ENCODE measurements around the gene SUGCT.

The SUGCT gene

GRCh38 chr7:40483630-40484029 is 348.8 kb downstream of the SUGCT start:
- DNase-seq, result no peak

GRCh38 chr7:40489844-40490602 is 355.2 kb downstream of the SUGCT start:
- DNase-seq, result no peak

GRCh38 chr7:40490603-40490924 is 355.8 kb downstream of the SUGCT start:
- DNase-seq, result no peak

GRCh38 chr7:40492946-40493345 is 358.1 kb downstream of the SUGCT start:
- no peak for DNase-seq

GRCh38 chr7:40493609-40494051 is 358.8 kb downstream of the SUGCT start:
- DNase-seq, result no peak

GRCh38 chr7:40498924-40499510 is 364.2 kb downstream of the SUGCT start:
- DNase-seq, result peak; percentile 73

- DNase-seq, result no peak
Measured at GRCh38 chr7:40499718-40500117, 364.9 kb downstream of the SUGCT start.

GRCh38 chr7:40500219-40500618 is 365.4 kb downstream of the SUGCT start:
- no peak for DNase-seq

GRCh38 chr7:40502359-40502758 is 367.6 kb downstream of the SUGCT start:
- DNase-seq, result no peak

- no peak for DNase-seq
Measured at GRCh38 chr7:40506158-40506557, 371.4 kb downstream of the SUGCT start.

GRCh38 chr7:40507166-40507565 is 372.4 kb downstream of the SUGCT start:
- DNase-seq, result no peak

- DNase-seq, result no peak
Measured at GRCh38 chr7:40509287-40509996, 374.6 kb downstream of the SUGCT start.

GRCh38 chr7:40516376-40516775 is 381.6 kb downstream of the SUGCT start:
- no peak for DNase-seq

- DNase-seq, result no peak
Measured at GRCh38 chr7:40519009-40519408, 384.2 kb downstream of the SUGCT start.

GRCh38 chr7:40520986-40521738 is 386.4 kb downstream of the SUGCT start:
- DNase-seq, result no peak

GRCh38 chr7:40525764-40526163 is 391.0 kb downstream of the SUGCT start:
- no peak for DNase-seq

GRCh38 chr7:40526951-40527715 is 392.3 kb downstream of the SUGCT start:
- no peak for DNase-seq

- no peak for DNase-seq
Measured at GRCh38 chr7:40527723-40528122, 392.9 kb downstream of the SUGCT start.

- DNase-seq, result no peak
Measured at GRCh38 chr7:40530292-40530691, 395.5 kb downstream of the SUGCT start.

- DNase-seq, result no peak
Measured at GRCh38 chr7:40531956-40532355, 397.2 kb downstream of the SUGCT start.

GRCh38 chr7:40535678-40536077 is 400.9 kb downstream of the SUGCT start:
- no peak for DNase-seq

- DNase-seq, result no peak
Measured at GRCh38 chr7:40536421-40536820, 401.6 kb downstream of the SUGCT start.

- no peak for DNase-seq
Measured at GRCh38 chr7:40538281-40538680, 403.5 kb downstream of the SUGCT start.
